Neutrophil (primary cell): Measurements from ENCODE around the gene GFM1.

Experiments used
- H3K27ac ChIP-seq: fragments of 200-600 bp; sonication (generic); 2 replicates; pipeline ENCODE4 v1.5.1; 2016; ENCODE audit warnings: mild to moderate bottlenecking, moderate library complexity
- H3K27me3 ChIP-seq: fragments of 200-600 bp; sonication (generic); 2 replicates; pipeline ENCODE4 v1.6.0; 2016; ENCODE audit warnings: mild to moderate bottlenecking
- H3K36me3 ChIP-seq: fragments of 200-600 bp; sonication (generic); 2 replicates; pipeline ENCODE4 v1.5.1; 2017
- H3K4me1 ChIP-seq, 2 experiments: fragments of 200-600 bp in 1 of 2; sonication (generic) in 1 of 2; 1 replicate in 1 of 2; 2 replicates in 1 of 2; pipeline versions ENCODE4 v1.5.1 to v1.6.1; 2013 to 2016; ENCODE audit warnings: low read depth in 1 of 2, low read length in 1 of 2, mild to moderate bottlenecking in 1 of 2, moderate library complexity in 1 of 2; ENCODE audit not compliant: control insufficient read depth in 1 of 2, insufficient read depth in 1 of 2
- H3K4me3 ChIP-seq, 2 experiments: fragments of 200-600 bp in 1 of 2; sonication (generic) in 1 of 2; 1 replicate in 1 of 2; 2 replicates in 1 of 2; pipeline ENCODE4 v1.5.1; 2013 to 2016; ENCODE audit warnings: low read depth in 1 of 2, low read length in 1 of 2, mild to moderate bottlenecking in 1 of 2, moderate library complexity in 1 of 2
- H3K9me3 ChIP-seq: fragments of 200-600 bp; sonication (generic); 2 replicates; pipeline ENCODE4 v1.5.1; 2016
- CTCF ChIP-seq: fragments of 200-600 bp; sonication (generic); IDR thresholded peaks from 2 replicates; pipeline ENCODE4 v1.5.1; 2016; ENCODE audit warnings: antibody characterized with exemption

GFM1 gene

DNA sequence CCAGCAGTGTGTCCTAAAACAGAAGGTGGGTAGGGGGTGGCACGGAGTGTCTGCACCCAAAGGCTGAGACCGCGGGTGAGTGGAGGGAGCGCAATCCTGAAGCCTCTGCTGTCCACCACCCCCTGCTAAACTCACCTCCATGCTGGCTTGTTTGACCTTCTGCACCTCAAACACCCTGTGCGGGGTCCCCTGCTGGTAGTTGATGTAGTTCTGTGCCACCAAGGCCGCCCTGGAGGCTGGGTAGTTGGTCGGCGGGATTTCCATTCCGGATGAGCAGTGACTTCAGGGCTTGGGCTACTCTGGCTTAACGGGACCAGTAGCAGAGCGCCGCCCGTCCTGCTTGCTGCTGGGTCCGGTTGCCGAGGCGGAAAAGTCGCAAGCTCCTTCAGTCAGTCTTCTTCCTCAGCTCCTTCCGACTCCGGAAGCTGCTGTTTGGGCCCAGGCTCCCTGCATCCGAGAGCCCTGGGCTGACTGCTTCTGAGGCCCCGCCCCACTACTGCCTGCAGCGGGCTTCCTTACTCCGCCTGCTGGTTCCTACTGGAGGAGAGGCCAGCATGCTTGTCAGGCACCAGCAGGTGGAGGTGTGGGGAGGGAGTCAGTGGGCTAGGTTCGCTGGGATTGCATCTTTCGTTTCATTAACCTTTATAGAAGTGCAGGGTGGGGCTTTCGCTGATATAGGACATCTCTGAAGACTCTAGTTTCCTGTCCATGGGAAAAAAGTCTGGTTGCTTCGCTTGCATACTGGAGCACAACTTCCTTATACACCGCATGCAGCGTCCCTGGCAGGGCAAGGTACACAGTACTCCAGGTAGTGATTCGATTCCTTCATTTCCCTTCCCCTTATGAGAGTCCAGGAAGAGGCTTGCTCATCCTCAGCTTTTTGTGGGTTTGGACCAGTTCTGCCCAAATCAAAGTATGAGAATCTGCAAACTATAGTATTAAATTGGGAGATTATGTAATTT, 28.2 kb downstream of the GFM1 start, which contains the start of gene LXN:
TSS of gene LXN (minus strand) at position 434 of the 962 bp plus-strand sequence. CDS start at position 264, 170 bp downstream.
- peak; percentile 80 for TF ChIP-seq CTCF
- H3K9me3 ChIP-seq = no peaks in the 10 kb centered on the region
- peak within 1 kb of the TSS; percentile 89 for H3K27ac ChIP-seq
- H3K27me3 ChIP-seq = no peaks in the 10 kb centered on the region
- peaks cover 14 to 20% of the 10 kb centered on the region in 2 experiments for H3K4me1 ChIP-seq
- peaks cover 19% of the 10 kb centered on the region for H3K36me3 ChIP-seq
- H3K4me3 ChIP-seq = peak within 1 kb of the TSS; percentile 79 to 83

- Histone ChIP-seq H3K4me3 (no peak overlapping the region), H3K9me3 (no peaks in the 10 kb centered on the region), H3K27me3 (no peaks in the 10 kb centered on the region), H3K27ac (no peak overlapping the region), H3K36me3 (peaks cover 4% of the 10 kb centered on the region), H3K4me1 (no peaks in the 10 kb centered on the region)
- TF ChIP-seq CTCF = no peak
Observed at GRCh38 chr3:158678687-158679086, 34.4 kb downstream of the GFM1 start.

DNA sequence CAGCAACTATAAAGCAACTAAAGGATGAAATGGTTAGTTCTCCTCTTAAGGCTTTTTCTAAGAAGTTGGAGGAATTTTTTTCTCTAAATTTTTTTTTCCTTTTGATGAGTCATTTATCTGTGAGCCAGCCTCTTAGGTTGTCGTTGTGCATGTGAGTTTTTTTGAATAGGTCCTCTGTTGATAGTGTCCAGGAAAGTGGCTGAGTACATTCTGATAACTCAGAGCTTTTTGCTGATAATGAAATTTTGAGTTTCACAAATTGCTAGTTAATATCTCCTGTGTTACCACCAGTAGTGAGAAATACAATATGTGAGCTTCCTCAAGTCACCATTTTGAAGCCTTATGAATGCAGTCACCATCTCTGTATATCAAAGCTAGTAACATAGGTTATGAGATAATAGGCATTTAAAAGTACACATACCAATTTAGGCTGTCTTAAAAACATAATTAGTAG, 35.2 kb downstream of the GFM1 start:
- Histone ChIP-seq H3K36me3 (peaks cover 7% of the 10 kb centered on the region), H3K9me3 (no peaks in the 10 kb centered on the region), H3K4me1 (no peaks in the 10 kb centered on the region), H3K27me3 (no peaks in the 10 kb centered on the region), H3K4me3 (no peak overlapping the region), H3K27ac (no peak overlapping the region)
- TF ChIP-seq CTCF = no peak

- Histone ChIP-seq H3K4me3 (no peak overlapping the region), H3K27ac (no peak overlapping the region), H3K36me3 (peaks cover 7% of the 10 kb centered on the region), H3K4me1 (no peaks in the 10 kb centered on the region), H3K9me3 (no peaks in the 10 kb centered on the region), H3K27me3 (no peaks in the 10 kb centered on the region)
- TF ChIP-seq CTCF = no peak
Observed at GRCh38 chr3:158680861-158681260, 36.5 kb downstream of the GFM1 start.

GRCh38 chr3:158683230-158683962, 39.1 kb downstream of the GFM1 start:
- peaks cover 5% of the 10 kb centered on the region for H3K36me3 ChIP-seq
- no peaks in the 10 kb centered on the region for H3K9me3 ChIP-seq
- H3K27me3 ChIP-seq = no peaks in the 10 kb centered on the region
- TF ChIP-seq CTCF = no peak
- no peak overlapping the region for H3K27ac ChIP-seq
- no peaks in the 10 kb centered on the region for H3K4me1 ChIP-seq
- H3K4me3 ChIP-seq = no peak overlapping the region
